Karpas-422 (cell line): ENCODE measurements around the gene NAT10. TPM values are rescaled to one million over a fixed set of nuclear protein-coding genes. Genes with fewer than 3 reads are reported as not detected.
A peak's percentile ranks its signal among the peaks of the same experiment; 100 is the strongest.
"Not testable (repeated sequence)": the region's sequence is repeated elsewhere in the genome, so short reads cannot be mapped to it uniquely, and the experiment has no call there.

ENCODE experiments used
- DNase-seq: peaks from one replicate; pipeline ENCODE4 v3.0.0-alpha.2; 2015
- H2AFZ ChIP-seq: fragments of 200-600 bp; sonication (generic); 2 replicates; pipeline ENCODE4 v1.6.1; 2014; ENCODE audit warnings: antibody characterized with exemption, low read length, mixed read lengths
- H3K27ac ChIP-seq: fragments of 200-600 bp; sonication (generic); 2 replicates; pipeline ENCODE4 v1.5.1; 2014; ENCODE audit warnings: mild to moderate bottlenecking, low read length, moderate library complexity
- H3K27me3 ChIP-seq: fragments of 200-600 bp; sonication (generic); 2 replicates; pipeline ENCODE4 v1.6.1; 2014; ENCODE audit warnings: low read length, mixed read lengths
- H3K36me3 ChIP-seq: fragments of 200-600 bp; sonication (generic); 2 replicates; pipeline ENCODE4 v1.6.1; 2014; ENCODE audit warnings: low read length, mixed read lengths; ENCODE audit not compliant: insufficient read depth
- H3K4me1 ChIP-seq: fragments of 200-600 bp; sonication (generic); 2 replicates; pipeline ENCODE4 v1.6.1; 2014; ENCODE audit warnings: mild to moderate bottlenecking, low read length, mixed read lengths
- H3K4me2 ChIP-seq: fragments of 200-600 bp; sonication (generic); 2 replicates; pipeline ENCODE4 v1.6.1; 2014; ENCODE audit warnings: low read length, low read depth, mild to moderate bottlenecking; ENCODE audit not compliant: poor library complexity, severe bottlenecking
- H3K4me3 ChIP-seq: fragments of 200-600 bp; sonication (generic); 2 replicates; pipeline ENCODE4 v1.5.1; 2014; ENCODE audit warnings: mild to moderate bottlenecking, antibody characterized with exemption, low read length, mixed read lengths
- H3K79me2 ChIP-seq: fragments of 200-600 bp; sonication (generic); 2 replicates; pipeline ENCODE4 v1.6.1; 2014; ENCODE audit warnings: mild to moderate bottlenecking, low read length, mixed read lengths
- H3K9ac ChIP-seq: fragments of 200-600 bp; sonication (generic); 2 replicates; pipeline ENCODE4 v1.6.0; 2014; ENCODE audit warnings: low read length
- H3K9me2 ChIP-seq: fragments of 200-600 bp; sonication (generic), shearing (Covaris generic); replicated peaks from 2 replicates; pipeline ENCODE4 v1.6.0; 2014; ENCODE audit warnings: mild to moderate bottlenecking, low read length, moderate library complexity; ENCODE audit not compliant: insufficient read depth
- H3K9me3 ChIP-seq: fragments of 300-700, 200-600 bp; sonication (generic); 2 replicates; pipeline ENCODE4 v1.6.1; 2014; ENCODE audit warnings: low read length, mixed read lengths
- H4K20me1 ChIP-seq: fragments of 200-600 bp; sonication (generic); 2 replicates; pipeline ENCODE4 v1.6.1; 2014; ENCODE audit warnings: mild to moderate bottlenecking, antibody characterized with exemption, low read length, low read depth; ENCODE audit not compliant: insufficient read depth
- total RNA-seq: library from RNA; depleted of rRNA; stranded (reverse); fragments of >200 nt; shearing (Covaris generic); gene quantifications from 2 replicates; pipeline ENCODE4 v1.2.3, GENCODE V29; 2014; ENCODE audit warnings: low replicate concordance

Gene NAT10
- total RNA-seq, 1 experiment from 2014 or later, result 61.0 TPM

GRCh38 chr11:34068111-34068510 is 37.3 kb upstream of the NAT10 start:
- Histone ChIP-seq H3K79me2 (peaks cover 98% of the 10 kb centered on the region), H3K36me3 (peaks cover 47% of the 10 kb centered on the region; the same call in 1 of the 2 replicates), H3K4me2 (no peak overlapping the region), H3K27me3 (no peaks in the 10 kb centered on the region), H3K9me2 (no peaks in the 10 kb centered on the region), H4K20me1 (peaks cover 75% of the 10 kb centered on the region), H3K9ac (no peak overlapping the region), H3K4me3 (no peak overlapping the region), H3K9me3 (no peaks in the 10 kb centered on the region), H2AFZ (no peak overlapping the region), H3K4me1 (peaks cover 54% of the 10 kb centered on the region), H3K27ac (peak overlapping the region; percentile 43)
- DNase-seq, result no peak

DNA sequence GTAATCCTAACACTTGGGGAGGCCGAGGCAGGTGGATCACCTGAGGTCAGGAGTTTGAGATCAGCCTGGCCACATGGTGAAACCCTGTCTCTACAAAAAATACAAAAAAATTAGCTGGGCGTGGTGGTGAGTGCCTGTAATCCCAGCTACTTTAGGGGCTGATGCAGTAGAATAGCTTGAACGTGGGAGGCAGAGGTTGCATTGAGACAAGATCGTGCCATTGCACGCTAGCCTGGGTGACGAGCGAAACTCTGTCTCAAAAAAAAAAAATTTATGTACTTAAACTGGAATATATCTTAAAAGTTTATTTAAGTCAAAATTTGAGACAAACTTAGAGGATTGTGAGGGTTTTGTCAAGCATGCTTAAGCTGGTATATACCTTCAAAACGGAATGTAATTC is 34.1 kb upstream of the NAT10 start:
- H3K27ac ChIP-seq, H3K9ac ChIP-seq, H3K27me3 ChIP-seq, H2AFZ ChIP-seq, H3K9me2 ChIP-seq, DNase-seq, H3K4me2 ChIP-seq, H3K4me3 ChIP-seq, H3K9me3 ChIP-seq: not testable (repeated sequence)
- H3K79me2 ChIP-seq, result peaks cover 97% of the 10 kb centered on the region
- peaks cover 43% of the 10 kb centered on the region for H3K4me1 ChIP-seq
- H4K20me1 ChIP-seq, result peaks cover 55% of the 10 kb centered on the region
- H3K36me3 ChIP-seq, result peaks cover 51% of the 10 kb centered on the region

DNA sequence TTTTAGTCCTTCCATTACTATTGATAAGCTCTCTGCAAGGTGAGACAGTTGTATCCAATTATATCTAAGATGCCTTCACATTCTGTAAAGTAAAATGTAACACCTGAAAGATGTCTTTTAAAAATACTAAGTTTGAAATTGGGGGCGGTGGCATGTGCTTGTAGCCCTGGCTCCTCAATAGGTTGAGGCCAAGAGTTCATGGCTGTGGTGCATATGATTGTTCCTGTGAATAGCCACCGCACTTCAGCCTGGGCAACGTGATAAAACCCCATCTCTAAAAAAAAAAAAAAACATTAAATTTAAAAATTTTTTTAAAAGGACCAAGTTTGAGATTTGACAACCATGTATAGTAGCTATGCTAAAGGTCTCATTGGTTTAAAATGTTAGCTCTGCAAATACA is 33.4 kb upstream of the NAT10 start:
- DNase-seq, result no peak
- Histone ChIP-seq H3K9me3 (no peaks in the 10 kb centered on the region), H3K4me3 (no peak overlapping the region), H4K20me1 (peaks cover 50% of the 10 kb centered on the region), H3K4me2 (no peak overlapping the region), H2AFZ (no peak overlapping the region), H3K9me2 (no peaks in the 10 kb centered on the region), H3K27ac (no peak overlapping the region), H3K79me2 (peaks cover 95% of the 10 kb centered on the region), H3K4me1 (peaks cover 38% of the 10 kb centered on the region), H3K27me3 (no peaks in the 10 kb centered on the region), H3K9ac (no peak overlapping the region), H3K36me3 (peaks cover 56% of the 10 kb centered on the region)

- Histone ChIP-seq H2AFZ (no peak overlapping the region), H3K4me1 (peaks cover 30% of the 10 kb centered on the region), H3K4me3 (no peak overlapping the region), H3K4me2 (no peak overlapping the region), H3K27me3 (no peaks in the 10 kb centered on the region), H3K36me3 (peaks cover 64% of the 10 kb centered on the region), H3K79me2 (peaks cover 95% of the 10 kb centered on the region), H3K9me3 (no peaks in the 10 kb centered on the region), H3K27ac (no peak overlapping the region), H3K9me2 (no peaks in the 10 kb centered on the region), H4K20me1 (peaks cover 44% of the 10 kb centered on the region), H3K9ac (no peak overlapping the region)
- DNase-seq, result no peak
These were observed 32.6 kb upstream of the NAT10 start for GRCh38 chr11:34072832-34073231.

DNA sequence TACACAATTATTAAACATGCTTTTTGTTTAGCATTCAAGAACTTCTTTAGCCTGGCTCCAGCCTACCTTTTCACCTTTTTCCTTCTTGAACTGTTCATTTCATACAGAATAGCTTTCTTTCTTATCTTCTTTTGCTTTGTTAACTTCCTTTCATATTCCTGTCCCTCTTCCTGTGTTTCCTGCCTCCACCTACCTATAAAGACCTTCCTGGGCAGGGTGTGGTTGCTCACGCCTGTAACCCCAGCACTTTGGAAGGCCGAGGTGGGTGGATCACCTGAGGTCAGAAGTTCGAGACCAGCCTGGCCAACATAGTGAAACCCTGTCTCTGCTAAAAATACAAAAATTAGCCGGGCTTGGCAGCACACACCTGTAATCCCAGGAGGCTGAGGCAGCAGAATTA is 31.0 kb upstream of the NAT10 start:
- no peaks in the 10 kb centered on the region for H3K9me2 ChIP-seq
- peaks cover 95% of the 10 kb centered on the region for H3K79me2 ChIP-seq
- no peak for DNase-seq
- peaks cover 33% of the 10 kb centered on the region for H4K20me1 ChIP-seq
- H3K4me3 ChIP-seq, result no peak overlapping the region
- no peak overlapping the region for H3K9ac ChIP-seq
- peaks cover 69% of the 10 kb centered on the region for H3K36me3 ChIP-seq
- H3K4me1 ChIP-seq, result peaks cover 20% of the 10 kb centered on the region
- no peak overlapping the region for H3K4me2 ChIP-seq
- H3K27me3 ChIP-seq, result no peaks in the 10 kb centered on the region
- H2AFZ ChIP-seq, result no peak overlapping the region
- H3K27ac ChIP-seq, result no peak overlapping the region
- no peaks in the 10 kb centered on the region for H3K9me3 ChIP-seq

DNA sequence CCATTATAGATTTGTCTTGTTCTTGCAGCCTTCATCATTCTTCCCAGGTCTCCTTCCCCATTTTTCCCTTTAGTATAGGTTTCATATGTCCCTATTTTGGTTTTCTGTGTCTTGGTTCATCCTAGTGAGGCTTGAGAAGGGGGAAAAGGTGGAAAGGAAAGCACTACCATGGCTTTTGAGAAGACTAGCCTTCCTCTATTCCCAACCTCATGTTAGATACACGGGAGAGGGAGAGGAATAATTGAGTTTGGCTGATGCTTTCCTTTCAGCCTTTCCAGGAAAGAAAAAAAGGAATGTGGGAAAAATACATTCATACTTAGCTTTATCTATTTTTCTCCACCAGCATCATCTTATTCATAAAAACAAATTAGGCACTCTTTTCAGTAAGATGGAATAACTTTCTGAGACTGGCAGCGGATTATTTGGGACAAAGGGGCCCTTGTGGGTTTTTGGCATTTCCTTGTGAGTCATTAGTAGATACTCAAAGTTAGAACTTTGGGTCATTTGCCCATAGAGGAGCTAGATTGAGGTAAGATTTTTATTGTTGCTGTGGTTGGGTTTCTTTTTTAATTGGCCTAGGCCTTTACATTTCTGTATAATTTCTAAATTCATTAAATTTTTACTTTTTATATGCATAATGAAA is 30.1 kb upstream of the NAT10 start:
- H3K27ac ChIP-seq, result no peak overlapping the region

GRCh38 chr11:34080609-34081008 is 24.8 kb upstream of the NAT10 start:
- Histone ChIP-seq H3K27me3 (no peaks in the 10 kb centered on the region), H2AFZ (no peak overlapping the region), H3K4me2 (no peak overlapping the region), H3K9me3 (no peaks in the 10 kb centered on the region), H3K4me3 (no peak overlapping the region), H4K20me1 (peaks cover 16% of the 10 kb centered on the region), H3K36me3 (peaks cover 81% of the 10 kb centered on the region), H3K9ac (no peak overlapping the region), H3K4me1 (no peaks in the 10 kb centered on the region), H3K27ac (no peak overlapping the region), H3K79me2 (peaks cover 85% of the 10 kb centered on the region), H3K9me2 (no peaks in the 10 kb centered on the region)
- no peak for DNase-seq

More for the DNA sequence above, 30.1 kb upstream of the NAT10 start:
- H3K9me3 ChIP-seq, result no peaks in the 10 kb centered on the region
- H3K9ac ChIP-seq, result no peak overlapping the region
- H3K36me3 ChIP-seq, result peaks cover 72% of the 10 kb centered on the region
- H3K4me1 ChIP-seq, result peaks cover 20% of the 10 kb centered on the region
- no peaks in the 10 kb centered on the region for H3K27me3 ChIP-seq
- no peak overlapping the region for H3K4me2 ChIP-seq
- peaks cover 91% of the 10 kb centered on the region for H3K79me2 ChIP-seq
- no peak overlapping the region for H3K4me3 ChIP-seq
- H4K20me1 ChIP-seq, result peaks cover 25% of the 10 kb centered on the region
- DNase-seq, result no peak
- H3K9me2 ChIP-seq, result no peaks in the 10 kb centered on the region
- H2AFZ ChIP-seq, result no peak overlapping the region

DNA sequence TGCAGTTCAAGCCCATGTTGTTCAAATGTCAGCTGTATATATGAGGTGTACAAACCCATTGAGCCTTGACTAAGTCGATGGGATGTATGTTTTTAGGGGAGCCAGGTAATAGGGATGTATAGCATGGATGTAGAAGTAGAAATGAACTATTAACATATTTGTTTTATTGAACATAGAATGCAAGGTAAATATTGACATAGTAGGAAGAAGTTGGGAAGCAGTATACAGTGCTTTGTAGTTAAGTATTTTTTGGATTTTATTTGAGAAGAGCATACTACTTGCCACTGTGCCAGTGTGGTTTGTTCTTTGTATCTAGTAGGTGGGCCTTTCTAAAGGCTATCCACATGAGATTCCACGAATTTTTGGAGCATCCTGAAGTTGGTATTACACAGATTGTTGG is 20.8 kb upstream of the NAT10 start:
- H4K20me1 ChIP-seq, result peaks cover 12% of the 10 kb centered on the region
- H3K9me3 ChIP-seq, result no peaks in the 10 kb centered on the region
- H2AFZ ChIP-seq, result no peak overlapping the region
- no peaks in the 10 kb centered on the region for H3K27me3 ChIP-seq
- DNase-seq, result no peak
- H3K4me2 ChIP-seq, result no peak overlapping the region
- no peak overlapping the region for H3K27ac ChIP-seq
- H3K4me3 ChIP-seq, result no peak overlapping the region
- H3K36me3 ChIP-seq, result peaks cover 75% of the 10 kb centered on the region
- peaks cover 73% of the 10 kb centered on the region for H3K79me2 ChIP-seq
- H3K9me2 ChIP-seq, result no peaks in the 10 kb centered on the region
- H3K9ac ChIP-seq, result no peak overlapping the region
- H3K4me1 ChIP-seq, result no peaks in the 10 kb centered on the region
